ENCODE data around the gene PHOX2B. TPM values are rescaled to one million over a fixed set of nuclear protein-coding genes. Genes with fewer than 3 reads are reported as not detected.

PHOX2B gene
- total RNA-seq, 4 donors from 2014 or later = 0.80 to 1.5 TPM; not detected in 2

- no peak for DNase-seq
Observed at GRCh38 chr4:41734371-41734770, 14.2 kb downstream of the PHOX2B start.

GRCh38 chr4:41731569-41732126, 16.9 kb downstream of the PHOX2B start:
- no peak for DNase-seq
- H3K27me3 ChIP-seq = no peaks in the 10 kb centered on the region
- TF ChIP-seq CTCF (IDR thresholded peaks at IDR 0.05) = no peak
- no peaks in the 10 kb centered on the region for H3K36me3 ChIP-seq
- H3K4me1 ChIP-seq = no peaks in the 10 kb centered on the region
- H3K4me3 ChIP-seq = no peak overlapping the region
- H3K9me3 ChIP-seq = no peaks in the 10 kb centered on the region
- no peak overlapping the region for H3K27ac ChIP-seq

More at GRCh38 chr4:41734371-41734770, 14.2 kb downstream of the PHOX2B start:
- no peaks in the 10 kb centered on the region for H3K27me3 ChIP-seq
- no peaks in the 10 kb centered on the region for H3K4me1 ChIP-seq
- no peak overlapping the region for H3K27ac ChIP-seq
- no peaks in the 10 kb centered on the region for H3K36me3 ChIP-seq
- H3K9me3 ChIP-seq = no peaks in the 10 kb centered on the region
- no peak for TF ChIP-seq CTCF (IDR thresholded peaks at IDR 0.05)
- no peak for TF ChIP-seq POLR2A (IDR thresholded peaks at IDR 0.05)
- H3K4me3 ChIP-seq = no peak overlapping the region

- Histone ChIP-seq H3K4me3 (no peak overlapping the region), H3K36me3 (no peaks in the 10 kb centered on the region), H3K27ac (no peak overlapping the region), H3K4me1 (no peaks in the 10 kb centered on the region), H3K9me3 (no peaks in the 10 kb centered on the region), H3K27me3 (no peaks in the 10 kb centered on the region)
- DNase-seq = no peak
- no peak for TF ChIP-seq CTCF (IDR thresholded peaks at IDR 0.05)
- TF ChIP-seq POLR2A (IDR thresholded peaks at IDR 0.05) = no peak
Observed at GRCh38 chr4:41728573-41728913, 20.0 kb downstream of the PHOX2B start.

- TF ChIP-seq CTCF (IDR thresholded peaks at IDR 0.05) (no peak), POLR2A (IDR thresholded peaks at IDR 0.05) (no peak)
Observed at GRCh38 chr4:41727861-41728572, 20.5 kb downstream of the PHOX2B start.

GRCh38 chr4:41725254-41725653, 23.3 kb downstream of the PHOX2B start:
- no peak overlapping the region for H3K4me3 ChIP-seq
- no peak overlapping the region for H3K27ac ChIP-seq
- no peaks in the 10 kb centered on the region for H3K27me3 ChIP-seq
- H3K4me1 ChIP-seq = no peaks in the 10 kb centered on the region
- H3K36me3 ChIP-seq = no peaks in the 10 kb centered on the region
- DNase-seq = no peak
- H3K9me3 ChIP-seq = no peaks in the 10 kb centered on the region
- TF ChIP-seq POLR2A (IDR thresholded peaks at IDR 0.05) (no peak), CTCF (IDR thresholded peaks at IDR 0.05) (no peak)

More at GRCh38 chr4:41727861-41728572, 20.5 kb downstream of the PHOX2B start:
- H3K4me1 ChIP-seq = no peaks in the 10 kb centered on the region
- H3K4me3 ChIP-seq = no peak overlapping the region
- H3K27me3 ChIP-seq = no peaks in the 10 kb centered on the region
- H3K36me3 ChIP-seq = no peaks in the 10 kb centered on the region
- no peak overlapping the region for H3K27ac ChIP-seq
- DNase-seq = no peak
- no peaks in the 10 kb centered on the region for H3K9me3 ChIP-seq
